ENCODE results near the gene VTI1A. TPM values are rescaled to one million over a fixed set of nuclear protein-coding genes. Genes with fewer than 3 reads are reported as not detected.

The VTI1A gene
- total and polyA plus RNA-seq, 2 of the 13 experiments (the other 11 are each of a cell fraction or from before 2014, with no cell fraction given): 11.7 to 32.7 TPM

DNA sequence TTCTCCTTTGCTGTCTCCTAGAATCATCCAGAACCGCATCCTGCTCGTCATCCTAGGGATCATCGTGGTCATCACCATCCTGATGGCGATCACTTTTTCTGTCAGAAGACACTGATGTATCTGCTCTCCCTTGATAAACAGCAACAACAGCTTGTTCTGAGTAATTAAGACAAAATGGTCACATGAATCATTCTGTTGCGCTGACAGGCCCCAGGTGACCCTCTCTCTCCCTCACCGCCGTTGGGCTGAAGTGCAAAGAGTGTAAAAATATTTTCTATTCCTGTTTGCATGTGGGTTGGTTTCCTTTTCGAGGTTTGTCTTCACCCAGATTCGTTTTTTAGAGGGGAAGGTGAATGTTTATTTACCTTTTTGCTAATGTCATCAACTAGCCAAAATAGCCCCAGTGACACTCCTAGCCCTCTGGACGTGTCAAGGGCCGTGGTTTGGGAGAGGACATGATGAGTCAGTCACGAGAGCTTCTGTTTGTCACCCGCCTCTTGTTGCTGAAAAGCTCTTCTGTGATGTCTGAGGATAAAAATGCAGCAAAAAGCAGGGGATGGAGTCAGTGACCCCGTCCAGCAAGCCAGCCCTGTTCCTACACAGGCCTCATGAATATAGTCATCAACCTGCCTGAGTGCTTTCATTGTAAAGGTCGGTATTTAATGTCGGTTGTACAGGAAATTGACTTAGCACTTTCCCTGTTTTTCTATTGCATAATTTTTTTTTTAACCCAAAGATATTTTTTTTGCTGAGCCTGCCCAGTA is 368.4 kb downstream of the VTI1A start:
- Histone ChIP-seq H3K9me3 (ENCODE audit: low read length) (no peaks in the 10 kb centered on the region), H3K4me1 (ENCODE audit: insufficient read depth, low read length) (peaks cover 60% of the 10 kb centered on the region), H3K79me2 (ENCODE audit: insufficient read depth, low read length) (no peaks in the 10 kb centered on the region), H3K27ac (ENCODE audit: extremely low read length, insufficient read depth, low read length) (peak overlapping the region; percentile 6), H4K20me1 (ENCODE audit: insufficient read depth, low read length) (no peaks in the 10 kb centered on the region), H3K4me2 (ENCODE audit: low read depth, low read length) (peak overlapping the region; percentile 19; the same call in 1 of the 2 replicates), H2AFZ (ENCODE audit: low read length) (no peak overlapping the region), H3K9ac (ENCODE audit: insufficient read depth, low read depth, low read length) (no peak overlapping the region), H3K27me3 (ENCODE audit: control insufficient read depth in 1 of 2, insufficient read depth in 2 of 2, low read length in 2 of 2) (no peaks in the 10 kb centered on the region), H3K4me3 (replicated peaks in 1 of 3; ENCODE audit: insufficient read depth in 1 of 3, low read depth in 2 of 3, low read length in 3 of 3) (no peak overlapping the region), H3K36me3 (replicated peaks in 1 of 2; ENCODE audit: control insufficient read depth in 1 of 2, insufficient read depth in 2 of 2, low read length in 2 of 2) (peaks cover 3% of the 10 kb centered on the region in 2 experiments; a peak in 3 of 5 replicates)
- intact Hi-C loops (cut with micrococcal nuclease; ENCODE audit: unreplicated experiment) (loop anchor here (10.0 kb wide), 1 partner anchor 251 kb away; no protein-coding TSS in a partner anchor), in situ Hi-C loops (cut with HindIII; ENCODE audit: extremely low pct_ligation_motif_present, low pct_unique_long_range_greater_than_20kb) (no loop called here)
- DNase-seq (ENCODE audit: low spot score) (peak; percentile 85), ATAC-seq (peak; percentile 67), FAIRE-seq (peak; percentile 34)
- 50% methylated on average over 16 of the region's 16 CpGs for WGBS (ENCODE audit: low lambda C conversion rate)
- CTCF ChIA-PET (ENCODE audit: low intra/inter-chr PET ratio, low total read pairs): no interaction called here
- POLR2A ChIA-PET: interaction anchor here (1.0 kb wide), 1 partner anchor 135 kb away, joined by 3 read pairs; the partner anchor contains the start of gene TCF7L2
- BruUV-seq (replicated peaks): no TSS peak
- TF ChIP-seq SP140L (CRISPR knock-in tag; IDR thresholded peaks at IDR 0.05; ENCODE audit: borderline replicate concordance) (no peak), HMGA1 (CRISPR knock-in tag; conservative IDR thresholded peaks at IDR 0.05) (no peak), RBM22 (optimal IDR thresholded peaks at IDR 0.05; ENCODE audit: low read length) (no peak), SOX6 (IDR thresholded peaks at IDR 0.05) (no peak), SOX6 (CRISPR knock-in tag; IDR thresholded peaks at IDR 0.05) (peak; percentile 55), TEAD3 (CRISPR knock-in tag; optimal IDR thresholded peaks at IDR 0.05; ENCODE audit: borderline replicate concordance) (peak; percentile 25), GLI4 (CRISPR knock-in tag; IDR thresholded peaks at IDR 0.05; ENCODE audit: borderline replicate concordance) (no peak)
- TF ChIP-seq, protein P1, sequence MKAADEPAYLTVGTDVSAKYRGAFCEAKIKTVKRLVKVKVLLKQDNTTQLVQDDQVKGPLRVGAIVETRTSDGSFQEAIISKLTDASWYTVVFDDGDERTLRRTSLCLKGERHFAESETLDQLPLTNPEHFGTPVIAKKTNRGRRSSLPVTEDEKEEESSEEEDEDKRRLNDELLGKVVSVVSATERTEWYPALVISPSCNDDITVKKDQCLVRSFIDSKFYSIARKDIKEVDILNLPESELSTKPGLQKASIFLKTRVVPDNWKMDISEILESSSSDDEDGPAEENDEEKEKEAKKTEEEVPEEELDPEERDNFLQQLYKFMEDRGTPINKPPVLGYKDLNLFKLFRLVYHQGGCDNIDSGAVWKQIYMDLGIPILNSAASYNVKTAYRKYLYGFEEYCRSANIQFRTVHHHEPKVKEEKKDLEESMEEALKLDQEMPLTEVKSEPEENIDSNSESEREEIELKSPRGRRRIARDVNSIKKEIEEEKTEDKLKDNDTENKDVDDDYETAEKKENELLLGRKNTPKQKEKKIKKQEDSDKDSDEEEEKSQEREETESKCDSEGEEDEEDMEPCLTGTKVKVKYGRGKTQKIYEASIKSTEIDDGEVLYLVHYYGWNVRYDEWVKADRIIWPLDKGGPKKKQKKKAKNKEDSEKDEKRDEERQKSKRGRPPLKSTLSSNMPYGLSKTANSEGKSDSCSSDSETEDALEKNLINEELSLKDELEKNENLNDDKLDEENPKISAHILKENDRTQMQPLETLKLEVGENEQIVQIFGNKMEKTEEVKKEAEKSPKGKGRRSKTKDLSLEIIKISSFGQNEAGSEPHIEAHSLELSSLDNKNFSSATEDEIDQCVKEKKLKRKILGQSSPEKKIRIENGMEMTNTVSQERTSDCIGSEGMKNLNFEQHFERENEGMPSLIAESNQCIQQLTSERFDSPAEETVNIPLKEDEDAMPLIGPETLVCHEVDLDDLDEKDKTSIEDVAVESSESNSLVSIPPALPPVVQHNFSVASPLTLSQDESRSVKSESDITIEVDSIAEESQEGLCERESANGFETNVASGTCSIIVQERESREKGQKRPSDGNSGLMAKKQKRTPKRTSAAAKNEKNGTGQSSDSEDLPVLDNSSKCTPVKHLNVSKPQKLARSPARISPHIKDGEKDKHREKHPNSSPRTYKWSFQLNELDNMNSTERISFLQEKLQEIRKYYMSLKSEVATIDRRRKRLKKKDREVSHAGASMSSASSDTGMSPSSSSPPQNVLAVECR (CRISPR knock-in tag; IDR thresholded peaks at IDR 0.05; ENCODE audit: borderline replicate concordance): no peak
- TF ChIP-seq, protein P2, sequence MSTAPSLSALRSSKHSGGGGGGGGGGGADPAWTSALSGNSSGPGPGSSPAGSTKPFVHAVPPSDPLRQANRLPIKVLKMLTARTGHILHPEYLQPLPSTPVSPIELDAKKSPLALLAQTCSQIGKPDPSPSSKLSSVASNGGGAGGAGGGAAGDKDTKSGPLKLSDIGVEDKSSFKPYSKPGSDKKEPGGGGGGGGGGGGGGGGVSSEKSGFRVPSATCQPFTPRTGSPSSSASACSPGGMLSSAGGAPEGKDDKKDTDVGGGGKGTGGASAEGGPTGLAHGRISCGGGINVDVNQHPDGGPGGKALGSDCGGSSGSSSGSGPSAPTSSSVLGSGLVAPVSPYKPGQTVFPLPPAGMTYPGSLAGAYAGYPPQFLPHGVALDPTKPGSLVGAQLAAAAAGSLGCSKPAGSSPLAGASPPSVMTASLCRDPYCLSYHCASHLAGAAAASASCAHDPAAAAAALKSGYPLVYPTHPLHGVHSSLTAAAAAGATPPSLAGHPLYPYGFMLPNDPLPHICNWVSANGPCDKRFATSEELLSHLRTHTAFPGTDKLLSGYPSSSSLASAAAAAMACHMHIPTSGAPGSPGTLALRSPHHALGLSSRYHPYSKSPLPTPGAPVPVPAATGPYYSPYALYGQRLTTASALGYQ (CRISPR knock-in tag; IDR thresholded peaks at IDR 0.05): no peak
- TF ChIP-seq, protein P3, sequence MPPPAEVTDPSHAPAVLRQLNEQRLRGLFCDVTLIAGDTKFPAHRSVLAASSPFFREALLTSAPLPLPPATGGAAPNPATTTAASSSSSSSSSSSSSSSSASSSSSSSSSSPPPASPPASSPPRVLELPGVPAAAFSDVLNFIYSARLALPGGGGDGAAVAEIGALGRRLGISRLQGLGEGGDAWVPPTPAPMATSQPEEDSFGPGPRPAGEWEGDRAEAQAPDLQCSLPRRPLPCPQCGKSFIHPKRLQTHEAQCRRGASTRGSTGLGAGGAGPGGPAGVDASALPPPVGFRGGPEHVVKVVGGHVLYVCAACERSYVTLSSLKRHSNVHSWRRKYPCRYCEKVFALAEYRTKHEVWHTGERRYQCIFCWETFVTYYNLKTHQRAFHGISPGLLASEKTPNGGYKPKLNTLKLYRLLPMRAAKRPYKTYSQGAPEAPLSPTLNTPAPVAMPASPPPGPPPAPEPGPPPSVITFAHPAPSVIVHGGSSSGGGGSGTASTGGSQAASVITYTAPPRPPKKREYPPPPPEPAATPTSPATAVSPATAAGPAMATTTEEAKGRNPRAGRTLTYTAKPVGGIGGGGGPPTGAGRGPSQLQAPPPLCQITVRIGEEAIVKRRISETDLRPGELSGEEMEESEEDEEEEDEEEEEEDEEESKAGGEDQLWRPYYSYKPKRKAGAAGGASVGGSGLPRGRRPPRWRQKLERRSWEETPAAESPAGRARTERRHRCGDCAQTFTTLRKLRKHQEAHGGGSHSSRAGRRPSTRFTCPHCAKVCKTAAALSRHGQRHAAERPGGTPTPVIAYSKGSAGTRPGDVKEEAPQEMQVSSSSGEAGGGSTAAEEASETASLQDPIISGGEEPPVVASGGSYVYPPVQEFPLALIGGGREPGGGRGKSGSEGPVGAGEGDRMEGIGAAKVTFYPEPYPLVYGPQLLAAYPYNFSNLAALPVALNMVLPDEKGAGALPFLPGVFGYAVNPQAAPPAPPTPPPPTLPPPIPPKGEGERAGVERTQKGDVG (CRISPR knock-in tag; IDR thresholded peaks at IDR 0.05; ENCODE audit: borderline replicate concordance): 0 out of 2 replicates have a peak, but pooled peaks have one; percentile 45
- TF ChIP-seq, protein P4, sequence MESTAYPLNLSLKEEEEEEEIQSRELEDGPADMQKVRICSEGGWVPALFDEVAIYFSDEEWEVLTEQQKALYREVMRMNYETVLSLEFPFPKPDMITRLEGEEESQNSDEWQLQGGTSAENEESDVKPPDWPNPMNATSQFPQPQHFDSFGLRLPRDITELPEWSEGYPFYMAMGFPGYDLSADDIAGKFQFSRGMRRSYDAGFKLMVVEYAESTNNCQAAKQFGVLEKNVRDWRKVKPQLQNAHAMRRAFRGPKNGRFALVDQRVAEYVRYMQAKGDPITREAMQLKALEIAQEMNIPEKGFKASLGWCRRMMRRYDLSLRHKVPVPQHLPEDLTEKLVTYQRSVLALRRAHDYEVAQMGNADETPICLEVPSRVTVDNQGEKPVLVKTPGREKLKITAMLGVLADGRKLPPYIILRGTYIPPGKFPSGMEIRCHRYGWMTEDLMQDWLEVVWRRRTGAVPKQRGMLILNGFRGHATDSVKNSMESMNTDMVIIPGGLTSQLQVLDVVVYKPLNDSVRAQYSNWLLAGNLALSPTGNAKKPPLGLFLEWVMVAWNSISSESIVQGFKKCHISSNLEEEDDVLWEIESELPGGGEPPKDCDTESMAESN (CRISPR knock-in tag; conservative IDR thresholded peaks at IDR 0.05): no peak

Data from HepG2 (cell line).